Hepatic stellate cell (primary cell): ENCODE measurements around the gene DCBLD1.
"Not testable (repeated sequence)": the region's sequence is repeated elsewhere in the genome, so short reads cannot be mapped to it uniquely, and the experiment has no call there.

Experiments
- DNase-seq: peaks from one replicate; pipeline ENCODE4 v3.0.0; 2011; ENCODE audit warnings: low spot score

Gene DCBLD1

GRCh38 chr6:117482240-117483003, at the start of gene DCBLD1:
Gene DCBLD1, plus strand, starts transcription at chr6:117482674. Its CDS starts 108 bp downstream, at chr6:117482782.
- DNase-seq = peak; percentile 84

DNA sequence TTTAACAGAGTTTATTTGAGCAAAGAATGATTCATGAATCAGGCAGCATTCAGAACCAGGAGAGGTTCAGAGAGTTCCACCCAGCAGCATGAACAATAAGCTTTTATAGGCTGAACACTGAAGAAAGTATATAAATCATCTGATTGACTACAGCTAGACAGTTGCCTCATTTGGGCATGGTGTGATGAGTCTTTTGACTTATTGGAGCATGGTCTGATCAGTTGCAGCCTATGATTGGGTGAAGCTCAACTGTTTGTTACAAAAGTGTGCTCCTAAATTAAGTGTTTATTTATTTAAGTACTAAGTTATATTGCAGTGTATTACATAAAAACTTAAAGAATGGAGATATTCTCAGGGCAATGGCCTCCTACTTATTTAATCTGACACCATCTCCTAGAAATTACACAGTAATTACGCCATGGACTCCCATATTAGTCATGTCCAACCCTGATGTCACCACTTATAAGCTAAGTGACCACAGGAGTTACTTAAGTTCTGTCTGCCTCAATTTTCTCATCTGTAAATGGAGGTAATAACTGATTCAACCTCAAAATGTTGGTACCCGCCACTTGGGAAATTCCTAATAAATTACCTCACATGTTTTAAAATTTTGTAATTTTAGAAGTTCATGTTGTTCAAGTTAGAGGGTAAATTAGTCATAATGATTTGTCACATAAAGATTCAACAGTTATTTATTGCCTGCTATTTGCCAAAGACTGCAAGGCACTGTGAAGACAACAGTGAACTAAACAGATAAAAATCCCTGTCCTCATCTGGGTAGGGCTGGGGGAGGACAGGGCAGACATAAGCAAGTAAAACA, 41.6 kb upstream of the DCBLD1 start:
- peak; percentile 18 for DNase-seq

DNA sequence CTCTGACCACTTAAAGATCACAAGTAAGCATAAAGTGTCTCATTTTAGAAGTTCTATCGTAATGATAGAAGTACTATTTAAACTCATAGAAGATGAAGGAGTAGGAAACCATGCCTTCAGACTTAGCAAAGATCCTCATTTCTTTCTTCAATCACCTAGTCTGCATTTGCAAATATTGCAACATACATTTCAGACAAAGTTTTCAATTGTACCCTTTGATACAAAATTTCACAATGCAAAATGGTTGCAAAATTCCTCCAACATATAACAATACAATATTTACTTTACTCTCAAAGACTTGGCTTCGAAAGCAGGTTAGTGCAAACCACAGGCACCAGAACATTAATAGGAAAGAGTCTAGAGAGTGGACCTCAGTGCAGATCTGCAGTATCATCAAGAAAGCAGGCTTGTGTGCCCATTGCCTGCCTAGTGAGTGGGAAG, 40.6 kb upstream of the DCBLD1 start:
- DNase-seq = no peak

- DNase-seq = not testable (repeated sequence)
Observed at GRCh38 chr6:117442313-117442712, 40.2 kb upstream of the DCBLD1 start.

GRCh38 chr6:117444600-117444999, 37.9 kb upstream of the DCBLD1 start:
- no peak for DNase-seq

DNA sequence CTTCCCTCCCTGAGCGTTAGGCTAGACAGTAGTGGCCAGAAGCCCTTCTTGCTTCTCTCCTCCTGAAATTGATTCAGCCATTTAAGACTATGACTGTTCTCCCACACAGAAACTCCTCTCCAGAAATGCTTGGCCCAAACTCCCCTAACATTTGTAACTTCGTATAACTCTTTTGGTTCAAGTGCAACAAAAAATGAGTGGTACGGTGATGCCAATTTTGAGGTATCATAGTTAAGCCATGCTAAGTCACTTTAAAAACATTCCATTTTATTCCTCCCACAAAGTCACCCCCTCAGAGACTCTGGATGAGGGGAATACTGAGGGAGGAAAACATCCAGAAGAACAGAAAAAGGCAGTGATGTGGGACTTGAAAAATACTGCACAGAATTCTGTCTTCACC, 35.6 kb upstream of the DCBLD1 start:
- no peak for DNase-seq

DNA sequence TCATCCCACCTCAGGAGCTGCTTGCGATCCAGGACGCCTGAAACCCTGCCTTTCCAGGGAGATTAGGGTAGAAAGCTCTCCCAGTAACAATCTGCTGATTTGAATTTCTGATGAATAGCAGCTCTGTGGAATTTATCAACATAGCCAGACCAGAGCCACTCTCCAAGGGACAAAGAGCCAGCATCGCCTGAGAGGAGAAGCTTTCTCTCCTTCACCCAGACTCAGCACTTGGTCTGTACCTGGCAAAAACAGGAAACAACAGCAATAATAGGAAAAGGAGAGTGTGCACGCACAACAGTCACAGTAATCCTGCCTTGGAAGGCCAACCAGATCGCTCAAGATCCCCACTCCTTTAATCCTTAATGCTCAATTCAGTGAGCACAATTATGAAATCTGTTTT, 34.5 kb upstream of the DCBLD1 start:
- DNase-seq = no peak

DNA sequence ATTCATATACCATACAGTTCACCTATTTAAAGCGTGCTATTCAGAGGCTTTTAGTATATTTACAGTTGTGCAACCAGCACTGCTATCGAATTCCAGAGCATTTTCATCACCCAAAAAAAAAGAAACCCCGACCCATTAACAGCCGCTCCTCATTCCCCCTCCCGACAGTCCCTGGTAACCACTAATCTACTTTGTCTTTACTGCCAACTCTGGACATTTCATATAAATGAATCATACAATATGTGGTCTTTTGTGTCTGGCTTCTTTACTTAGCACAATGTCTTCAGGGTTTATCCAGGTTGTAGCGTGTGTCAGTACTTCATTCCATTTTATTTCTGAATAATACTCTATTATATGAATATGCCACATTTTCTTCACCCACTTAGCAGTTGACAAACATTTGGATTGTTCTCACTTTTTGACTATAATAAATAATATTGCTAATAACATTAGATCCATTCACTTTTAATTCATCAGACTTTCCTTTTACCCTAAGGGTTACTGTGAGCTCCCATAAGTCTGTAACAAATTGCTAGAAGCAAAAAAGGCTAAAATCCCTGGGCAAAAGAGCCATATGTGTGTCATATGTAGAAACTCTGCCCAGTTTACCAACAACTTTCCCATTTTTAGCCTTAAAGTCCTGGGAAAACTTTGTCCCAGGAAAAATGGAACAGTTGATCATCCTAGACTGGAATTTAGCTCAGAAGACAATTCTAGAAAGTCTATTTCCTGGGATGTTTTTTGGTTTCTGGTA, 33.6 kb upstream of the DCBLD1 start:
- peak; percentile 46 for DNase-seq

- DNase-seq = no peak
Observed at GRCh38 chr6:117449549-117450439, 32.7 kb upstream of the DCBLD1 start.

DNA sequence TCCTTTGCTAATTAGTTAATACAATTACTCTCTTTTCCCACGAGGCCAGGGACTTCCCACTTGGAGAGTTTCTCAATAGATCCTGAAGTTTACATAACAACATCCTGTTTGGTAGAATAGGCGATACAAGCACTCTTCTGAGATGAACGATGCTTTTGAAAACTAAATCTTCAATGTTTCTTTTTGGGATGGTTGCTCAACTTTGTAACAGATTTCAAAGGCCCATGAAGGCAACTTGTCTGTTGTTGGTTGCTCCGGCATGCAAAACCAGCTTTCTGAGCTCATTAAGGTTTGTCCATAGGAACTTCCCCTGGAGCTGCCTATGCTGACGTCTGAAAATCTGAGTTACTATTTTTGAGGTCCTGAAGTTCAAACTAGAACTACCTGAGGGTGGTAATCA, 30.8 kb upstream of the DCBLD1 start:
- no peak for DNase-seq

- DNase-seq = no peak
Observed at GRCh38 chr6:117456250-117456649, 26.2 kb upstream of the DCBLD1 start.

GRCh38 chr6:117456998-117457397, 25.5 kb upstream of the DCBLD1 start:
- no peak for DNase-seq

DNA sequence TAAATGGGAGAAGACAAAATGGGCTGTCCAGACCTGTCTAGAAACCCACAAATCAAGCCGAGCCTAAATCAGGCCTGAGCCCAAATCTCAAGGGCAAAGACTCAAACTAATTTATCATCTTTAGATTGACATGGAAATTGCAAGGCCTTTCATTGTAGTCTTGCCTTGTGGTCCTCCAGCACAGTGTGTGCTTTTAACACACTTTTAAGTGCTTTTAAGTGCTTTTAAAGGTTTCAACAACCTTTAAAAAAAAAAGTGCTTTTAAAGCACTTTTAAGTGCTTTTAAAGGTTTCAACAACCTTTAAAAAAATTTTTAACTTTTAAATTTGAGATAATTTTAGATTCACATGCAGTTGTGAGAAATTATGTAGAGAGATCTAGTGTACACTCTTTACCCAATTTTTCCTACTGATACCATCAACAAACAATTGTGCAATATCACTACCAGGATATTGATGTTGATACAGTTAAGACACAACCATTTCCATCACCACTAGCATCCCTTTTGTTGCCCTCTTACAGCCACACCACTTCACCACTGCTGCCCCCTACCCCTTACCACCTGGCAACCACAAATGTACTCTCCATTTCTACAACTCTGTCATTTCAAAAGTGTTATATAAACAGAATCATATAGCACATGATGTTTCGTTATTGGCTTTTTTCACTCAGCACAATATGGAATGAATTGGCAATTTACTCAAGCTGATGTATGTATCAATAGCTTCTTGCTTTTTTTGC, 23.1 kb upstream of the DCBLD1 start:
- no peak for DNase-seq

GRCh38 chr6:117463762-117464665, 18.5 kb upstream of the DCBLD1 start:
- DNase-seq = peak; percentile 48

GRCh38 chr6:117464700-117465099, 17.8 kb upstream of the DCBLD1 start:
- DNase-seq = no peak

DNA sequence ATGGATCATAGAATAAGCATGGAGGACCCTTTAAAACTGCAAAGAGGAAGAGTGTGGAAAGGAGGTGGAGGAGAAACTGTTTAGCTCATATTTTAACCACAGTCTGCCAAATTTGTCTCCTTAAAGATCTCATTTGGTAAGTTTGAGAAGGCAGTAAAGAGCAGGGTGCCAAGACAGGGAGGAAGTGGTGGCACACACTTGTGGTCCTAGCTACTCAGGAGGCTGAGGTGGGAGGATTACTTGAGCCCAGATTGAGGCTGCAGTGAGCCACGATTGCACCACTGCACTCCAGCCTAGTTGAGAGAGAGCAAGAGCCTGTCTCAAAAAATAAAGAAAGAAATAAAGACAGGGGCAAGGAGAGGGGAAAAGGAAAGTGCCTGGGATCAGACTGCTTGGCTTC, 16.8 kb upstream of the DCBLD1 start:
- DNase-seq = no peak

- DNase-seq = no peak
Observed at GRCh38 chr6:117467876-117468275, 14.6 kb upstream of the DCBLD1 start.

GRCh38 chr6:117468527-117468926, 13.9 kb upstream of the DCBLD1 start:
- not testable (repeated sequence) for DNase-seq

DNA sequence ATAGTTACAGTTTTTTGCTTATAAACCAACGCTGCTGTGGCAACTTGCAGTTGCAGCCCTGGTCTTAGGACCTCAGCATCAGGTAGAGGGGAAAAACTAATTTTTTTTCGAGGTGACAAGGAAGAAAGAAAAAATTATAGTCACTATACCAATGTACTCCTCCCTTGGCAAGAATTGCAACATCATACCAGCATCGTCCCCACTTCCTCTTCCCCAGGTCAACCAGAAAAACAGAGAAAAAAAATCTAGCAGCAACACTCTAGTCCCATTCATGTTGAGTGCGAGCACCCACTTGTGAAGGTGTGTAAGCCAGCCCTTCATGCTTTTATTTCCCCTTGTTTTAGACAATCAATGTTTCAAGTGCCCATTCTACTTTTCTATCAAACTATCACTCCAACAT, 13.1 kb upstream of the DCBLD1 start:
- no peak for DNase-seq

- no peak for DNase-seq
Observed at GRCh38 chr6:117469791-117470190, 12.7 kb upstream of the DCBLD1 start.
